Thyroid gland (tissue), 4 donors: Measurements from ENCODE around the gene NME7.

Source experiments
- CTCF ChIP-seq, 6 experiments: fragments of 200-600 bp in 3 of 6; fragments of 450-650 bp in 3 of 6; sonication (generic) in 3 of 6; IDR thresholded peaks; one replicate each; pipeline ENCODE4 v1.5.1; 2016 to 2019; ENCODE audit warnings: antibody characterized with exemption in 6 of 6, mild to moderate bottlenecking in 2 of 6, inconsistent platforms in 1 of 6, moderate library complexity in 1 of 6
- POLR2A ChIP-seq, 2 donors: fragments of 450-650 bp; IDR thresholded peaks; one replicate each; pipeline ENCODE4 v1.6.1; 2017; ENCODE audit warnings: antibody characterized with exemption in 2 of 2, mild to moderate bottlenecking in 2 of 2, moderate library complexity in 1 of 2

DNA sequence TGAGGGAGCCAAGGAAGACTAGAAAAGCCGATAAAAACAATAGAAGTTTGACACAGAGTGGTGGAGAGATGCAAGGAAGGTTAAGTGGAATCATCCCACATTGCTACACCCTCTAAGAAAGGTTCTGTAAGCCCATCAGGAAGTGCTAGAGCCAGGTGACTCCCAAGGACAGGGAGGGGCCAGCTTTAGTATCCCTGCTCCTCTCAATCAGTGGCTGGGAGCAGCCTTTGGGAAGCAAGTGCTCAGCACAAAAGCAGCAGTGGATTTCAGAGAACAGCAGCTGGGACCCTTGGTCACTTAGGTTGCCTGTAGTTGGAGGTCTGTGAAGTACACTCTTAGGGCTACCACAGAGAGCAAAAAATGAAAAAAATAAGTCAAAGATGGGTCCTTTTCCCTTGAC, 42.5 kb downstream of the NME7 start:
- TF ChIP-seq POLR2A (IDR thresholded peaks at IDR 0.05) (no peak), CTCF (IDR thresholded peaks at IDR 0.05) (no peak)
